Measurements from ENCODE around the gene ELFN1. TPM values are rescaled to one million over a fixed set of nuclear protein-coding genes. Genes with fewer than 3 reads are reported as not detected.

ELFN1 gene
- total RNA-seq, 4 donors from 2014 or later = 0.12 to 1.0 (median 0.46) TPM

DNA sequence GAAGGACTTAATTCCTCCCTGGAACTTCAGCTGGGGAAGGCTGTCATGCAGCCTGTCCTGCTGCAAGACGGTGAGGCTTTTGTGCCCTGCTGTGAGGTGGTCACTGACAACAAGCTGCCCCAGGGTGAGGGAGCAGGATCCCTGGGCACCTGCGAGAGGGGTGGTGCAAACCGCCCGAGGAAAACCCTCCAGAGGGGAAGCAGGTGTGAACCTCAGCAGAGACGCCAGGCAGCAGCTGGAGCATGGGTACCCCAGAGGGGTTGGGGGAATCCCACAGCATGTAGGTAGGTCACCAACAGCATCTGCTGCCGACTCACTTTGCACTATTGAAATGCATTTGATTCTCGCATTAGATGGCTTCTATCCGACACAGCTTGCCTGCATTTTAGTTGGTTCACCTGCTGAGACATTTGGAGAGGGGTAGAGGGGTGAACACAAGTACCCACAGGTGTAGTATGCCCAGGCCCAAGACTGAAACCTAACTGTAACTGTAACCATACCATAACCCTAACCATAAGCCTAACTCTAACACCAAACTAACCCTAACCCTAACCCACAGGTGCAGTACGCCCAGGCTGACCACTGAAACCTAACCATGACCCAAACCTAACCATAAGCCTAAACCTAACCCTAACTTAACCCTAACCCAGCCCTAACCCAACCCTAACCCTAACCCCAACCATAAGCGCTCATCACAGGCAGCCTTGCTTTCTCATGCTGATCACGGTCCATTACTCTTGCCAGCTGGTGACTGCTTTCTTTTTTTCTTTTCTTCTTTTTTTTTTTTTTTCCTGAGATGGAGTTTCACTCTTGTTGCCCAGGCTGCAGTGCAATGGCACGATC lies 85.9 kb downstream of the ELFN1 start:
- intact Hi-C loops (cut with DNase I; ENCODE audit: low total_unique reads) = no loop called here
- H3K27me3 ChIP-seq = peaks cover 11 to 27% (median 16%) of the 10 kb centered on the region in 3 donors
- in situ Hi-C loops (cut with MboI; ENCODE audit: low sequenced_read_pairs in 4 of 4) = loop anchor here in 2 of 4 donors (25.0 kb wide), 1 partner anchor 169 kb away; no protein-coding TSS in a partner anchor
- no peak overlapping the region for H3K4me3 ChIP-seq
- H3K36me3 ChIP-seq = no peaks in the 10 kb centered on the region
- TF ChIP-seq POLR2A (IDR thresholded peaks at IDR 0.05) = no peak
- TF ChIP-seq, protein P1, sequence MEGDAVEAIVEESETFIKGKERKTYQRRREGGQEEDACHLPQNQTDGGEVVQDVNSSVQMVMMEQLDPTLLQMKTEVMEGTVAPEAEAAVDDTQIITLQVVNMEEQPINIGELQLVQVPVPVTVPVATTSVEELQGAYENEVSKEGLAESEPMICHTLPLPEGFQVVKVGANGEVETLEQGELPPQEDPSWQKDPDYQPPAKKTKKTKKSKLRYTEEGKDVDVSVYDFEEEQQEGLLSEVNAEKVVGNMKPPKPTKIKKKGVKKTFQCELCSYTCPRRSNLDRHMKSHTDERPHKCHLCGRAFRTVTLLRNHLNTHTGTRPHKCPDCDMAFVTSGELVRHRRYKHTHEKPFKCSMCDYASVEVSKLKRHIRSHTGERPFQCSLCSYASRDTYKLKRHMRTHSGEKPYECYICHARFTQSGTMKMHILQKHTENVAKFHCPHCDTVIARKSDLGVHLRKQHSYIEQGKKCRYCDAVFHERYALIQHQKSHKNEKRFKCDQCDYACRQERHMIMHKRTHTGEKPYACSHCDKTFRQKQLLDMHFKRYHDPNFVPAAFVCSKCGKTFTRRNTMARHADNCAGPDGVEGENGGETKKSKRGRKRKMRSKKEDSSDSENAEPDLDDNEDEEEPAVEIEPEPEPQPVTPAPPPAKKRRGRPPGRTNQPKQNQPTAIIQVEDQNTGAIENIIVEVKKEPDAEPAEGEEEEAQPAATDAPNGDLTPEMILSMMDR (IDR thresholded peaks at IDR 0.05 in 4 of 5, conservative IDR thresholded peaks at IDR 0.05 in 1 of 5) = no peak
- DNase-seq (no peak), ATAC-seq (no peak)
- H3K9me3 ChIP-seq = no peaks in the 10 kb centered on the region
- peaks cover 6% of the 10 kb centered on the region in 2 donors for H3K4me1 ChIP-seq
- no peak overlapping the region for H3K27ac ChIP-seq

DNA sequence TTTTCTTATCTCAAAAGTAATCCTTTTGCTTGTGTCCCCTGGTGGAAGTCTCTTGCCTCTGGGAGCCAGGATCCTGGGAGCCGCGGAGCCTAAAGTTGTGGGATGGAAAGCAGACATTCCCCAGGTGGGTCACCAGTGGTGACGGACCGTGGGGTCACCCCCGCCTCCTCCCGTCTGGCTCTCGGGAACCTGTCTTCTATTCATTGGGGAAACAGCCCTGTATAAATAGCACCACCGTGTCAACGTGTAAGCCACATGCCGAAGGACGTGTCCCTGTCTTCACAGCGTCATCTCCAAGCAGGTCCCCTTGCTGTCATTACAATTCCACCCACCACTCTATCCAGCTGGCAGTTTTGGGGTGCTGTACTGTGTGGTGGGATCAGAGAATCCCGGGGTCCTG lies 87.5 kb downstream of the ELFN1 start:
- Histone ChIP-seq H3K36me3 (no peaks in the 10 kb centered on the region), H3K4me3 (no peak overlapping the region), H3K27me3 (peaks cover 11 to 27% (median 12%) of the 10 kb centered on the region in 3 donors), H3K4me1 (peaks cover 6% of the 10 kb centered on the region in 2 donors), H3K9me3 (no peaks in the 10 kb centered on the region), H3K27ac (no peak overlapping the region)
- intact Hi-C loops (cut with DNase I; ENCODE audit: low total_unique reads) (no loop called here), in situ Hi-C loops (cut with MboI; ENCODE audit: low sequenced_read_pairs in 4 of 4) (loop anchor here in 2 of 4 donors (25.0 kb wide), 1 partner anchor 170 kb away; no protein-coding TSS in a partner anchor)
- no peak for TF ChIP-seq POLR2A (IDR thresholded peaks at IDR 0.05)
- TF ChIP-seq, protein P1 (IDR thresholded peaks at IDR 0.05 in 4 of 5, conservative IDR thresholded peaks at IDR 0.05 in 1 of 5) = no peak
- DNase-seq = no peak
- no peak for ATAC-seq

DNA sequence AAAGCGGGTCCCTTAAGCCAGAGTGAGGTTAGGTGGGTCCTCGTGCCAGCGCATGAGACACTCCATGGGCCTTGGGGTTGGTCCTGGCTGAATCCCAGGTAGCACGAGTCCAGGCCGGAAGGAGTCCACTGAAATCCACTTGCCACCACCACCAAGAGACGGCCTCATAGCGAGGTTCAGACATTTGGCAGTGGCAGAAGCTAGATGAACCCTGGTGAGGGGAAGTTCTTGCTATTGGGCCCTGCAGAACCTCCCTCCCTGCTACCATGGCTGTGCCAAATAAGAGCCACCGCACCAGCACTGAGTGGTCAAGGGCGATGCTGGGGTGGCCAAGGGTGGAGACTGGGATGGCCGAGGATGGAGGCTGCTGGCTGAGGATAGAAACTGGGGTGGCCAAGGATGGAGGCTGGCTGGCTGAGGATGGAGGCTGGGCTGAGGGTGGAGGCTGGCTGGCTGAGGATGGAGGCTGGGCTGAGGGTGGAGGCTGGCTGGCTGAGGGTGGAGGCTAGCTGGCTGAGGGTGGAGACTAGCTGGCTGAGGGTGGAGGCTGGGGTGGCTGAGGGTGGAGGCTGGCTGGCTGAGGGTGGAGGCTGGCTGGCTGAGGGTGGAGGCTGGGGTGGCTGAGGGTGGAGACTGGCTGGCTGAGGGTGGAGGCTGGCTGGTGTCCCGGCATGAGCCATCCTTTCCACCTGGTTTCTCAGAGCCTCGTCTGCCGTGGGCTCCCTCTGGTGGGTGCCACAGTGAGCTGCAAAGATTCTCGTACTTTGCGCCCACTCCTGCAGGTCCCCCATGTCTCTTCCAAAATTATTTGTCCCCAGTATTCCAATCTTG lies 88.2 kb downstream of the ELFN1 start:
- DNase-seq (no peak), ATAC-seq (peak; percentile 79 to 82)
- H3K27ac ChIP-seq = no peak overlapping the region
- in situ Hi-C loops (cut with MboI; ENCODE audit: low sequenced_read_pairs in 4 of 4) (loop anchor here in 2 of 4 donors (25.0 kb wide), 1 partner anchor 171 kb away; no protein-coding TSS in a partner anchor), intact Hi-C loops (cut with DNase I; ENCODE audit: low total_unique reads) (loop anchor here (1.0 kb wide), 2 partner anchors 94 to 179 kb away; no protein-coding TSS in a partner anchor)
- H3K27me3 ChIP-seq = peaks cover 10 to 27% (median 11%) of the 10 kb centered on the region in 3 donors
- H3K36me3 ChIP-seq = no peaks in the 10 kb centered on the region
- TF ChIP-seq POLR2A (IDR thresholded peaks at IDR 0.05) = no peak
- TF ChIP-seq, protein P1 (IDR thresholded peaks at IDR 0.05 in 4 of 5, conservative IDR thresholded peaks at IDR 0.05 in 1 of 5) = peak; percentile 15 to 72 (median 51)
- H3K4me3 ChIP-seq = no peak overlapping the region
- H3K4me1 ChIP-seq = peaks cover 6% of the 10 kb centered on the region in 2 donors
- no peaks in the 10 kb centered on the region for H3K9me3 ChIP-seq

DNA sequence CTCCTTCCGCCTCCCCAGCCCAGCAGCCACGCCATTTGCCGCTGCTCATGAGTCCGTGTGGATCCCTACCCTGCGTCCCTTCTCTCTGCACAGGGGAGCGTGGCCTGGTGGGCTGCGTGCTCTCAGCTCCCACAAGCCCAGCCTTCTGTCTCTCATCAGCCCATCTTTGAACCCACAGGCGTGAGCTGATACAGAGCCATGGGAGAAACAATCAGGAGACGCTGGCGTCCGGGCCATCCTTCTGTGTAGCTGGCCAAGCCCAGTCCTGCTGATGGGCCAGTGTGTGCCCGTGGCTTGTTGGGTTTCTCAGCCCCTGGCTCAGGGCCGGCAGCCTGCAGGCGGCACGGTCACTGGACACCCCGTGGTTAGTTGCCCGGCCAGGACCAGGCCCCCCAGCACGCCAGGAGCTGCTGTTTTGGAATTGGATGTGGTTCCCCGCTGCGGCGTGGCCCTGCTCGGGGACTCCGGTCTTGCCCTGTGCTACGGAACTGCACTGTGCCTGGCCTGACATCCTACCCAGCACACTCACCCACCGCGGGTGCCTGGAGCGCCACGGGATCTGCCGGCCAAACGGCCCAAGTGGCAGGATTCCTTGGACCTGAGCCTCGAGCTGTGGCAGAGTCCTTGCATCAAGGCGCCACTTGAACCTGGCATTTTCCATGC lies 88.9 kb downstream of the ELFN1 start:
- H3K4me3 ChIP-seq = no peak overlapping the region
- peaks cover 9 to 26% (median 10%) of the 10 kb centered on the region in 3 donors for H3K27me3 ChIP-seq
- in situ Hi-C loops (cut with MboI; ENCODE audit: low sequenced_read_pairs in 4 of 4) = loop anchor here in 2 of 4 donors (25.0 kb wide), 1 partner anchor 172 kb away; no protein-coding TSS in a partner anchor
- H3K27ac ChIP-seq = no peak overlapping the region
- peaks cover 6% of the 10 kb centered on the region in 2 donors for H3K4me1 ChIP-seq
- intact Hi-C loops (cut with DNase I; ENCODE audit: low total_unique reads) = loop anchor here (1.0 kb wide), 2 partner anchors 95 to 180 kb away; no protein-coding TSS in a partner anchor
- no peak for DNase-seq
- peak; percentile 51 to 62 for ATAC-seq
- TF ChIP-seq, protein P1 (IDR thresholded peaks at IDR 0.05 in 4 of 5, conservative IDR thresholded peaks at IDR 0.05 in 1 of 5) = peak in 1 of 5 experiments; percentile 0
- no peak for TF ChIP-seq POLR2A (IDR thresholded peaks at IDR 0.05)
- H3K36me3 ChIP-seq = no peaks in the 10 kb centered on the region
- no peaks in the 10 kb centered on the region for H3K9me3 ChIP-seq

All from gastrocnemius medialis (tissue), 4 donors.